HepG2 (cell line): Measurements from ENCODE around the gene SIGLEC14. TPM values are rescaled to one million over a fixed set of nuclear protein-coding genes. Genes with fewer than 3 reads are reported as not detected.

ENCODE experiments used
- ATF5 ChIP-seq: sonication (generic); formaldehyde crosslinking; IDR thresholded peaks from 2 replicates; pipeline ENCODE4 v1.4.0; 2020; ENCODE audit warnings: mild to moderate bottlenecking, low read depth, missing genetic modification reagents
- CBX1 ChIP-seq: IDR thresholded peaks from one replicate; pipeline ENCODE4 v1.6.1; 2016; ENCODE audit warnings: antibody characterized with exemption, low read depth
- EED ChIP-seq: sonication (generic); formaldehyde crosslinking; IDR thresholded peaks from 2 replicates; pipeline ENCODE4 v1.5.0; 2020; ENCODE audit warnings: mild to moderate bottlenecking, missing genetic modification reagents
- KAT7 ChIP-seq: IDR thresholded peaks from 2 replicates; pipeline ENCODE4 v1.6.1; 2018; ENCODE audit warnings: borderline replicate concordance, missing compliant biosample characterization
- RNF2 ChIP-seq: fragments of 450-650 bp; conservative IDR thresholded peaks from 2 replicates; pipeline ENCODE4 v1.6.1; 2016; ENCODE audit warnings: low read depth
- SP140L ChIP-seq: sonication (generic); formaldehyde crosslinking; IDR thresholded peaks from 2 replicates; pipeline ENCODE4 v1.4.0; 2020; ENCODE audit warnings: missing genetic modification reagents, borderline replicate concordance
- U2AF1 ChIP-seq: fragments of 200-400 bp; formaldehyde crosslinking; optimal IDR thresholded peaks from 2 replicates; pipeline ENCODE3; 2017; ENCODE audit warnings: mild to moderate bottlenecking, low read depth, low read length
- YY1 ChIP-seq: IDR thresholded peaks from 2 replicates; pipeline ENCODE4 v1.6.1; 2011; ENCODE audit warnings: low read length, low read depth, moderate library complexity, mild to moderate bottlenecking; ENCODE audit not compliant: insufficient read depth, insufficient replicate concordance
- ZNF205 ChIP-seq: IDR thresholded peaks from 2 replicates; pipeline ENCODE4 v1.6.1; 2018; ENCODE audit warnings: missing biosample characterization, missing genetic modification reagents
- ZNF530 ChIP-seq: sonication (generic); formaldehyde crosslinking; IDR thresholded peaks from 2 replicates; pipeline ENCODE4 v1.5.0; 2020; ENCODE audit warnings: low read depth, mild to moderate bottlenecking, missing genetic modification reagents
- ZNF7 ChIP-seq: IDR thresholded peaks from 2 replicates; pipeline ENCODE4 v1.6.1; 2016; ENCODE audit warnings: missing biosample characterization, missing genetic modification reagents
- ZNF816 ChIP-seq: sonication (generic); formaldehyde crosslinking; IDR thresholded peaks from 2 replicates; pipeline ENCODE4 v1.8.0; 2022; ENCODE audit warnings: missing genetic modification reagents, mild to moderate bottlenecking, borderline replicate concordance
- ZNF850 ChIP-seq: sonication (generic); formaldehyde crosslinking; conservative IDR thresholded peaks from 2 replicates; pipeline ENCODE4 v1.9.0; 2021; ENCODE audit warnings: mild to moderate bottlenecking, missing genetic modification reagents
- ZSCAN9 ChIP-seq: IDR thresholded peaks from 2 replicates; pipeline ENCODE4 v1.6.1; 2016; ENCODE audit warnings: borderline replicate concordance
- polyA plus RNA-seq, 8 experiments: library from polyadenylated mRNA; depleted of rRNA in 3 of 8; stranded (reverse) in 7 of 8; unstranded in 1 of 8; fragments of >200 nt; fragmentation: Illumina TruSeq in 4 of 8; extraction: Trizol in 4 of 8; gene quantifications; 2 replicates each; pipeline versions ENCODE4 v1.2.1 to v1.2.3, GENCODE V29; 2011 to 2016; ENCODE audit warnings: low read depth in 4 of 8, missing spikeins in 1 of 8, mixed read lengths in 1 of 8; ENCODE audit not compliant: insufficient read depth in 1 of 8
- total RNA-seq, 5 experiments: library from RNA; depleted of rRNA; stranded (reverse); fragments of >200 nt; fragmentation: Illumina TruSeq; extraction: Trizol; gene quantifications; 2 replicates each; pipeline ENCODE4 v1.2.3, GENCODE V29; 2016; ENCODE audit warnings: low read depth in 1 of 5
- TF ChIP-seq, protein P1 (sequence below), 2 experiments: fragments of 450-650 bp in 1 of 2; sonication (generic) in 1 of 2; formaldehyde crosslinking in 1 of 2; IDR thresholded peaks; 2 replicates each; pipeline versions ENCODE4 v1.6.1 to v1.8.0; 2016 to 2022; ENCODE audit warnings: antibody characterized with exemption in 1 of 2, mild to moderate bottlenecking in 1 of 2, missing genetic modification reagents in 1 of 2
- TF ChIP-seq, protein P2 (sequence below): sonication (generic); formaldehyde crosslinking; conservative IDR thresholded peaks from 2 replicates; pipeline ENCODE4 v1.4.0; 2020; ENCODE audit warnings: missing genetic modification reagents
- TF ChIP-seq, protein P3 (sequence below): IDR thresholded peaks from 2 replicates; pipeline ENCODE4 v1.6.1; 2016; ENCODE audit warnings: low read depth, borderline replicate concordance

SIGLEC14 gene
- total and polyA plus RNA-seq, 2 of the 13 experiments (the other 11 are each of a cell fraction or from before 2014, with no cell fraction given) = 0.05 to 0.09 TPM

DNA sequence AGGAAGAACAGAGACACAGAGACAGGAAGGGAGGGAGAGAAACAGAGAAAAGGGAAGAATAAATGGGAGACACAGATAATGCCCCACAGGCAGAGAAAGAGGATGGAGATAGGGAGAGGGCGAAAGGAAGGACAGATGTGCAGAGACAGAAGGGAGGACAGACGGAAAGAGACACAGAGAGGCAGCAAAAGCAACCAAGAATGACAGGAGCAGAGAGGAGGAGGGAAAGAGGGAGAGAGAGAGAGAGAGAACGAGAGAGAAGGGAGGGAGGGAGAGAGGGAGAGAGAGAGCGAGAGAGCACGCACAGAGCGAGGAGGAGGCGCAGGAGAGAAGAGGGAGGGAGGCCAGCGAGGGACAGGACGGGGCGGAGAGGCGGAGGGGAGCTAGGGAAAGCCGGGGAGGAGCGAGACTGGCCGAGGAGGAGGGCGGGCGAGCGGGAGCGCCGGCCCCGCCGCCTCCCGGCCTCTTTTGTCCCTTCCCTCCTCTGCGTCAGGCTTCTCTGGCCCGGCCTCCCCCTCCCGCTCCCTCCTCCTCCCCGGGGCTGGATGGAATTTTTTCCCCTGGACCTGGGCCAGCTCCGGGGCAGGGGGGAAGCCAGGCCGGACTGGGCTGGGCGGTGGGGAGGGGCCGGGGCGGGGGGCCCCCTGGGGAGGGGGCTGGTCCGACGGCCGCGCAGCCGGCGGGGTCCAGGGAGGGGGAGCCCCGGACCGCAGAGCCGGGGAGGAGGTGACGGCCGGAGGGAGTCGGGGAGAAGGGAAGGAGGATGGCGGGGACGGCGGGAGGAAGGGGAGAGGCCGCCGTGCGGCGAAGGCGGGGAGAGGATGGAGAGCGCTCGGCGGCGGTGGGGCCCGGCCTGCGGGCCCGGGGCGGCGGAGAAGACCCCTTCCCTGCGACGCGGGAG lies 42.3 kb upstream of the SIGLEC14 start (continued):
- TF ChIP-seq, protein P1, sequence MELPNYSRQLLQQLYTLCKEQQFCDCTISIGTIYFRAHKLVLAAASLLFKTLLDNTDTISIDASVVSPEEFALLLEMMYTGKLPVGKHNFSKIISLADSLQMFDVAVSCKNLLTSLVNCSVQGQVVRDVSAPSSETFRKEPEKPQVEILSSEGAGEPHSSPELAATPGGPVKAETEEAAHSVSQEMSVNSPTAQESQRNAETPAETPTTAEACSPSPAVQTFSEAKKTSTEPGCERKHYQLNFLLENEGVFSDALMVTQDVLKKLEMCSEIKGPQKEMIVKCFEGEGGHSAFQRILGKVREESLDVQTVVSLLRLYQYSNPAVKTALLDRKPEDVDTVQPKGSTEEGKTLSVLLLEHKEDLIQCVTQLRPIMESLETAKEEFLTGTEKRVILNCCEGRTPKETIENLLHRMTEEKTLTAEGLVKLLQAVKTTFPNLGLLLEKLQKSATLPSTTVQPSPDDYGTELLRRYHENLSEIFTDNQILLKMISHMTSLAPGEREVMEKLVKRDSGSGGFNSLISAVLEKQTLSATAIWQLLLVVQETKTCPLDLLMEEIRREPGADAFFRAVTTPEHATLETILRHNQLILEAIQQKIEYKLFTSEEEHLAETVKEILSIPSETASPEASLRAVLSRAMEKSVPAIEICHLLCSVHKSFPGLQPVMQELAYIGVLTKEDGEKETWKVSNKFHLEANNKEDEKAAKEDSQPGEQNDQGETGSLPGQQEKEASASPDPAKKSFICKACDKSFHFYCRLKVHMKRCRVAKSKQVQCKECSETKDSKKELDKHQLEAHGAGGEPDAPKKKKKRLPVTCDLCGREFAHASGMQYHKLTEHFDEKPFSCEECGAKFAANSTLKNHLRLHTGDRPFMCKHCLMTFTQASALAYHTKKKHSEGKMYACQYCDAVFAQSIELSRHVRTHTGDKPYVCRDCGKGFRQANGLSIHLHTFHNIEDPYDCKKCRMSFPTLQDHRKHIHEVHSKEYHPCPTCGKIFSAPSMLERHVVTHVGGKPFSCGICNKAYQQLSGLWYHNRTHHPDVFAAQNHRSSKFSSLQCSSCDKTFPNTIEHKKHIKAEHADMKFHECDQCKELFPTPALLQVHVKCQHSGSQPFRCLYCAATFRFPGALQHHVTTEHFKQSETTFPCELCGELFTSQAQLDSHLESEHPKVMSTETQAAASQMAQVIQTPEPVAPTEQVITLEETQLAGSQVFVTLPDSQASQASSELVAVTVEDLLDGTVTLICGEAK (IDR thresholded peaks at IDR 0.05) = no peak
- TF ChIP-seq, protein P1 (CRISPR knock-in tag; IDR thresholded peaks at IDR 0.05) = no peak
- TF ChIP-seq SP140L (CRISPR knock-in tag) = no peak
- no peak for TF ChIP-seq ZNF7
- TF ChIP-seq CBX1 = no peak
- no peak for TF ChIP-seq U2AF1
- TF ChIP-seq, protein P2, sequence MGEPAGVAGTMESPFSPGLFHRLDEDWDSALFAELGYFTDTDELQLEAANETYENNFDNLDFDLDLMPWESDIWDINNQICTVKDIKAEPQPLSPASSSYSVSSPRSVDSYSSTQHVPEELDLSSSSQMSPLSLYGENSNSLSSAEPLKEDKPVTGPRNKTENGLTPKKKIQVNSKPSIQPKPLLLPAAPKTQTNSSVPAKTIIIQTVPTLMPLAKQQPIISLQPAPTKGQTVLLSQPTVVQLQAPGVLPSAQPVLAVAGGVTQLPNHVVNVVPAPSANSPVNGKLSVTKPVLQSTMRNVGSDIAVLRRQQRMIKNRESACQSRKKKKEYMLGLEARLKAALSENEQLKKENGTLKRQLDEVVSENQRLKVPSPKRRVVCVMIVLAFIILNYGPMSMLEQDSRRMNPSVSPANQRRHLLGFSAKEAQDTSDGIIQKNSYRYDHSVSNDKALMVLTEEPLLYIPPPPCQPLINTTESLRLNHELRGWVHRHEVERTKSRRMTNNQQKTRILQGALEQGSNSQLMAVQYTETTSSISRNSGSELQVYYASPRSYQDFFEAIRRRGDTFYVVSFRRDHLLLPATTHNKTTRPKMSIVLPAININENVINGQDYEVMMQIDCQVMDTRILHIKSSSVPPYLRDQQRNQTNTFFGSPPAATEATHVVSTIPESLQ (CRISPR knock-in tag) = no peak
- TF ChIP-seq ZNF205 (CRISPR knock-in tag) = no peak
- no peak for TF ChIP-seq ZSCAN9 (CRISPR knock-in tag)
- TF ChIP-seq RNF2 = no peak
- TF ChIP-seq ZNF850 = no peak
- no peak for TF ChIP-seq KAT7 (CRISPR knock-in tag)
- TF ChIP-seq, protein P3, sequence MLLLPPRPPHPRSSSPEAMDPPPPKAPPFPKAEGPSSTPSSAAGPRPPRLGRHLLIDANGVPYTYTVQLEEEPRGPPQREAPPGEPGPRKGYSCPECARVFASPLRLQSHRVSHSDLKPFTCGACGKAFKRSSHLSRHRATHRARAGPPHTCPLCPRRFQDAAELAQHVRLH = no peak
- no peak for TF ChIP-seq ATF5
- TF ChIP-seq ZNF816 (CRISPR knock-in tag) = no peak
- TF ChIP-seq EED = no peak
- no peak for TF ChIP-seq YY1
- TF ChIP-seq ZNF530 (CRISPR knock-in tag) = no peak
